ENCODE results near the gene MRPL53.

MRPL53 gene

GRCh38 chr2:74472086-74472944 is at the start of gene MRPL53:
TSS of gene MRPL53 (minus strand) at chr2:74472680. CDS start at chr2:74472660, 20 bp downstream.
- peak; percentile 95 for DNase-seq

GRCh38 chr2:74516650-74517049 is 44.2 kb upstream of the MRPL53 start:
- DNase-seq = no peak

GRCh38 chr2:74515981-74516633 is 43.6 kb upstream of the MRPL53 start:
- DNase-seq = peak; percentile 70

- DNase-seq = no peak
These were observed 42.9 kb upstream of the MRPL53 start for GRCh38 chr2:74515271-74515980.

GRCh38 chr2:74514368-74515270 is 42.1 kb upstream of the MRPL53 start, which contains the start of gene TLX2:
TSS of gene TLX2 (plus strand) at chr2:74514450. CDS start at chr2:74514807, 357 bp downstream.
- DNase-seq = no peak

GRCh38 chr2:74513605-74514367 is 41.3 kb upstream of the MRPL53 start:
- no peak for DNase-seq

GRCh38 chr2:74512744-74513604 is 40.5 kb upstream of the MRPL53 start:
- DNase-seq = no peak

GRCh38 chr2:74511104-74511989 is 38.9 kb upstream of the MRPL53 start:
- DNase-seq = no peak

GRCh38 chr2:74510272-74510671 is 37.8 kb upstream of the MRPL53 start:
- DNase-seq = no peak

GRCh38 chr2:74507926-74508520 is 35.5 kb upstream of the MRPL53 start:
- DNase-seq = no peak

GRCh38 chr2:74507145-74507925 is 34.9 kb upstream of the MRPL53 start, which contains the start of gene PCGF1:
TSS of gene PCGF1 (minus strand) at chr2:74507695. CDS start at chr2:74507668, 27 bp downstream.
- peak; percentile 98 for DNase-seq

GRCh38 chr2:74505448-74506246 is 33.2 kb upstream of the MRPL53 start:
- no peak for DNase-seq

GRCh38 chr2:74504591-74504990 is 32.1 kb upstream of the MRPL53 start:
- DNase-seq = no peak

GRCh38 chr2:74503506-74504475 is 31.3 kb upstream of the MRPL53 start:
- DNase-seq = no peak

- peak; percentile 55 for DNase-seq
These were observed 30.4 kb upstream of the MRPL53 start for GRCh38 chr2:74502720-74503505.

Data from CD4-positive, alpha-beta T cell treated with Interleukin-4 for 4 hours (primary cell).